Stimulated activated naive B cell treated with anti-CD40 and anti-IgM and Interleukin-4, amounts not matched to agents 10 μg/mL and 1 μg/mL and 100 μg/mL, for 72 hours (primary cell): ENCODE results near the gene PPP6R2.
"Not testable (repeated sequence)": the region's sequence is repeated elsewhere in the genome, so short reads cannot be mapped to it uniquely, and the experiment has no call there.

Source experiments
- ATAC-seq, 2 donors: fragments of 150-1000 bp; cut with Tn5 transposase; replicated peaks; 2 replicates each; pipeline ENCODE4 v1.10.0; 2021; ENCODE audit warnings: moderate library complexity in 1 of 2
- DNase-seq: peaks from one replicate; pipeline ENCODE4 v3.0.0; 2021
- H3K27ac Mint-ChIP-seq: one replicate; pipeline ENCODE4 v1.8.0; 2022; ENCODE audit warnings: mild to moderate bottlenecking, mixed read lengths
- H3K27me3 Mint-ChIP-seq, 2 donors: one replicate each; pipeline ENCODE4 v1.8.0; 2022; ENCODE audit warnings: mixed read lengths in 2 of 2
- H3K36me3 Mint-ChIP-seq, 2 donors: one replicate each; pipeline ENCODE4 v1.8.0; 2022; ENCODE audit warnings: mixed read lengths in 2 of 2, mild to moderate bottlenecking in 1 of 2
- H3K4me1 Mint-ChIP-seq, 2 donors: one replicate each; pipeline ENCODE4 v1.8.0; 2022; ENCODE audit warnings: mixed read lengths in 2 of 2, mild to moderate bottlenecking in 1 of 2
- H3K4me3 Mint-ChIP-seq, 2 donors: one replicate each; pipeline ENCODE4 v1.8.0; 2022; ENCODE audit warnings: mild to moderate bottlenecking in 2 of 2, mixed read lengths in 2 of 2, moderate library complexity in 1 of 2
- H3K9me3 Mint-ChIP-seq, 2 donors: one replicate each; pipeline ENCODE4 v1.8.0; 2022; ENCODE audit warnings: mixed read lengths in 2 of 2, mild to moderate bottlenecking in 1 of 2

Gene PPP6R2

GRCh38 chr22:50422961-50423815 lies 80.1 kb downstream of the PPP6R2 start:
- Mint-ChIP-seq H3K4me1 (peaks cover 5% of the 10 kb centered on the region in 2 donors), H3K4me3 (no peak overlapping the region), H3K27me3 (no peaks in the 10 kb centered on the region), H3K9me3 (no peaks in the 10 kb centered on the region), H3K27ac (no peak overlapping the region), H3K36me3 (peaks cover 42 to 44% of the 10 kb centered on the region in 2 donors)
- no peak for DNase-seq
- no peak for ATAC-seq

- Mint-ChIP-seq H3K4me1 (peaks cover 5% of the 10 kb centered on the region in 2 donors), H3K4me3 (no peak overlapping the region)
Measured at GRCh38 chr22:50423956-50424355, 80.8 kb downstream of the PPP6R2 start.

GRCh38 chr22:50425179-50425916 lies 82.2 kb downstream of the PPP6R2 start:
- ATAC-seq (no peak), DNase-seq (no peak)
- no peaks in the 10 kb centered on the region for H3K27me3 Mint-ChIP-seq
- peaks cover 40 to 44% of the 10 kb centered on the region in 2 donors for H3K36me3 Mint-ChIP-seq
- H3K27ac Mint-ChIP-seq: no peak overlapping the region
- H3K4me1 Mint-ChIP-seq: peaks cover 5% of the 10 kb centered on the region in 2 donors
- no peak overlapping the region for H3K4me3 Mint-ChIP-seq
- no peaks in the 10 kb centered on the region for H3K9me3 Mint-ChIP-seq

More at GRCh38 chr22:50423956-50424355, 80.8 kb downstream of the PPP6R2 start:
- ATAC-seq: no peak
- no peak for DNase-seq
- Mint-ChIP-seq H3K9me3 (no peaks in the 10 kb centered on the region), H3K27me3 (no peaks in the 10 kb centered on the region), H3K36me3 (peaks cover 44 to 46% of the 10 kb centered on the region in 2 donors), H3K27ac (no peak overlapping the region)

GRCh38 chr22:50432131-50432876 lies 89.2 kb downstream of the PPP6R2 start:
- Mint-ChIP-seq H3K4me1 (peaks cover 0 to 2% of the 10 kb centered on the region in 2 donors), H3K9me3 (no peaks in the 10 kb centered on the region), H3K36me3 (peaks cover 26 to 46% of the 10 kb centered on the region in 2 donors), H3K4me3 (no peak overlapping the region), H3K27ac (no peak overlapping the region), H3K27me3 (no peaks in the 10 kb centered on the region)
- no peak for DNase-seq
- ATAC-seq: no peak

- not testable (repeated sequence) for DNase-seq, H3K4me3 Mint-ChIP-seq, H3K27me3 Mint-ChIP-seq, H3K4me1 Mint-ChIP-seq, H3K9me3 Mint-ChIP-seq, ATAC-seq, H3K27ac Mint-ChIP-seq
- peaks cover 23 to 45% of the 10 kb centered on the region in 2 donors for H3K36me3 Mint-ChIP-seq
Measured at GRCh38 chr22:50432877-50433510, 89.9 kb downstream of the PPP6R2 start.

GRCh38 chr22:50434849-50435248 lies 91.7 kb downstream of the PPP6R2 start:
- Mint-ChIP-seq H3K27me3 (no peaks in the 10 kb centered on the region), H3K4me1 (peaks cover 0 to 2% of the 10 kb centered on the region in 2 donors), H3K36me3 (peaks cover 18 to 38% of the 10 kb centered on the region in 2 donors), H3K4me3 (no peak overlapping the region), H3K9me3 (no peaks in the 10 kb centered on the region), H3K27ac (no peak overlapping the region)
- no peak for ATAC-seq
- DNase-seq: no peak

- Mint-ChIP-seq H3K9me3 (no peaks in the 10 kb centered on the region), H3K27me3 (no peaks in the 10 kb centered on the region), H3K36me3 (peaks cover 18 to 32% of the 10 kb centered on the region in 2 donors), H3K4me3 (no peak overlapping the region), H3K27ac (no peak overlapping the region), H3K4me1 (peaks cover 0 to 2% of the 10 kb centered on the region in 2 donors)
- DNase-seq (no peak), ATAC-seq (no peak)
Measured at GRCh38 chr22:50435291-50436014, 92.3 kb downstream of the PPP6R2 start.

GRCh38 chr22:50436015-50436830 lies 93.1 kb downstream of the PPP6R2 start:
- Mint-ChIP-seq H3K4me1 (peaks cover 0 to 2% of the 10 kb centered on the region in 2 donors), H3K9me3 (no peaks in the 10 kb centered on the region), H3K27ac (peak overlapping the region; percentile 56), H3K36me3 (peaks cover 18 to 29% of the 10 kb centered on the region in 2 donors), H3K27me3 (no peaks in the 10 kb centered on the region), H3K4me3 (no peak overlapping the region)
- no peak for ATAC-seq
- DNase-seq: no peak

GRCh38 chr22:50436841-50437341 lies 93.8 kb downstream of the PPP6R2 start:
- H3K4me3 Mint-ChIP-seq: no peak overlapping the region
- no peaks in the 10 kb centered on the region for H3K27me3 Mint-ChIP-seq
- DNase-seq (no peak), ATAC-seq (no peak)
- no peaks in the 10 kb centered on the region for H3K9me3 Mint-ChIP-seq
- peaks cover 0 to 4% of the 10 kb centered on the region in 2 donors for H3K4me1 Mint-ChIP-seq
- H3K27ac Mint-ChIP-seq: peak overlapping the region; percentile 56
- peaks cover 19 to 28% of the 10 kb centered on the region in 2 donors for H3K36me3 Mint-ChIP-seq

- no peaks in the 10 kb centered on the region for H3K27me3 Mint-ChIP-seq
- H3K36me3 Mint-ChIP-seq: peaks cover 23 to 29% of the 10 kb centered on the region in 2 donors
- H3K27ac Mint-ChIP-seq: no peak overlapping the region
- H3K4me1 Mint-ChIP-seq: peaks cover 4 to 5% of the 10 kb centered on the region in 2 donors
- DNase-seq: no peak
- no peak for ATAC-seq
- H3K4me3 Mint-ChIP-seq: no peak overlapping the region
- H3K9me3 Mint-ChIP-seq: no peaks in the 10 kb centered on the region
Measured at GRCh38 chr22:50437511-50438304, 94.6 kb downstream of the PPP6R2 start.

- Mint-ChIP-seq H3K9me3 (no peaks in the 10 kb centered on the region), H3K27me3 (no peaks in the 10 kb centered on the region), H3K4me3 (no peak overlapping the region), H3K36me3 (peaks cover 27 to 33% of the 10 kb centered on the region in 2 donors), H3K4me1 (peaks cover 4 to 5% of the 10 kb centered on the region in 2 donors), H3K27ac (peak overlapping the region; percentile 3)
- ATAC-seq (no peak), DNase-seq (no peak)
Measured at GRCh38 chr22:50438305-50439275, 95.5 kb downstream of the PPP6R2 start.
